GM10248 (cell line): Measurements from ENCODE around the gene CIAO2A.
A peak's percentile ranks its signal among the peaks of the same experiment; 100 is the strongest.

Experiments used
- CTCF ChIA-PET: fragments of 300-600 bp; sonication (Branson Sonifier 250); formaldehyde crosslinking; extraction: SDS; loops from one replicate; lab custom pipeline; 2021; ENCODE audit warnings: antibody characterized with exemption; lab: Yijun Ruan, JAX
- POLR2A ChIA-PET: fragments of 350-650 bp; sonication (Branson Sonifier 250); formaldehyde crosslinking; extraction: SDS; loops from one replicate; lab custom pipeline; 2020; ENCODE audit warnings: antibody characterized with exemption; lab: Yijun Ruan, JAX
- DNase-seq: peaks from one replicate; pipeline ENCODE4 v3.0.0; 2012; ENCODE audit errors: extremely low spot score
- CTCF ChIP-seq: IDR thresholded peaks from 2 replicates; pipeline ENCODE4 v1.5.1; 2012; ENCODE audit warnings: mild to moderate bottlenecking, low read depth; ENCODE audit errors: extremely low read depth, missing control alignments, control extremely low read depth

CIAO2A gene

GRCh38 chr15:64051407-64052259 lies 42.0 kb downstream of the CIAO2A start:
- ChIA-PET POLR2A (no interaction called here), CTCF (interaction anchor here (2.0 to 8.9 kb wide), 2 partner anchors 16 to 106 kb away, joined by 7 to 68 read pairs; no protein-coding TSS in a partner anchor)
- DNase-seq = no peak
- TF ChIP-seq CTCF = no peak

GRCh38 chr15:64051093-64051402 lies 42.6 kb downstream of the CIAO2A start:
- no peak for TF ChIP-seq CTCF
- no peak for DNase-seq
- POLR2A ChIA-PET = no interaction called here
- CTCF ChIA-PET = interaction anchor here (1.8 to 8.9 kb wide), 3 partner anchors 10 to 105 kb away, joined by 4 to 68 read pairs (median 7); no protein-coding TSS in a partner anchor

GRCh38 chr15:64050281-64051092 lies 43.2 kb downstream of the CIAO2A start:
- no peak for DNase-seq
- ChIA-PET CTCF (interaction anchor here (1.3 to 8.9 kb wide), 4 partner anchors 9 to 440 kb away, joined by 4 to 68 read pairs (median 6); no protein-coding TSS in a partner anchor), POLR2A (no interaction called here)
- no peak for TF ChIP-seq CTCF

DNA sequence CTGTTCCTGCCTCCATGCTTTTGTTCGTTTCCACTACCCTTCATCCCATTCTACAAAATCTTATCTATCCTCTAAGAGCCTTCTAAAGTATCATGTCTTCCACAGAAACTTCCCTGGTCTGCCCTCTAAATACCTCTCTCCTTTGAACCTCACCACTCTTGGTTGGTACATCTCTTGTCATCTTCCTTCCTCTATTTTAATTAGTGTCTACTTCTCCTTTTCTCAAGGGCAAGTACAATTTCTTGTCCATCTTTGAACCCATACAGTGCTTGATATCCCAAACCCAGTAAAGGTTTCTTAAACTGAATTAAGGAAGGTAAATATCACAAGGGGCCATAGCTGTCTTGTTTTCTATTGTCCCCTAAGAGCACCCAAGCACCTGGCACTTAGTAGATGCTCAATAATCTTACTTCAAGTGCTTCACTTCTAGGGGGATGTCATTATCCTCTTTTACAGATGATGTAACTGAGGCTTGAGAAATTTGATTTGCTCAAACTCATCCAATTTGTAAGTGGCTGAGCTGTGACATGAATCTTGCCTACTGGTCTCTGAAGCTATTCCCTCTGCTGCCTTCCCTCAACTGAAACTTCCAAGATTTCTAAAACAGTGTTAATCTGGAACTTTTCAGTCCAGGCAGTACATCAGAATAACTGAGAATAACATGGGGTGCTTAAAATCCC lies 44.7 kb downstream of the CIAO2A start:
- POLR2A ChIA-PET = no interaction called here
- TF ChIP-seq CTCF = no peak
- CTCF ChIA-PET = interaction anchor here (1.0 to 8.9 kb wide), 10 partner anchors 15 to 439 kb away, joined by 3 to 68 read pairs (median 6); no protein-coding TSS in a partner anchor
- DNase-seq = no peak

DNA sequence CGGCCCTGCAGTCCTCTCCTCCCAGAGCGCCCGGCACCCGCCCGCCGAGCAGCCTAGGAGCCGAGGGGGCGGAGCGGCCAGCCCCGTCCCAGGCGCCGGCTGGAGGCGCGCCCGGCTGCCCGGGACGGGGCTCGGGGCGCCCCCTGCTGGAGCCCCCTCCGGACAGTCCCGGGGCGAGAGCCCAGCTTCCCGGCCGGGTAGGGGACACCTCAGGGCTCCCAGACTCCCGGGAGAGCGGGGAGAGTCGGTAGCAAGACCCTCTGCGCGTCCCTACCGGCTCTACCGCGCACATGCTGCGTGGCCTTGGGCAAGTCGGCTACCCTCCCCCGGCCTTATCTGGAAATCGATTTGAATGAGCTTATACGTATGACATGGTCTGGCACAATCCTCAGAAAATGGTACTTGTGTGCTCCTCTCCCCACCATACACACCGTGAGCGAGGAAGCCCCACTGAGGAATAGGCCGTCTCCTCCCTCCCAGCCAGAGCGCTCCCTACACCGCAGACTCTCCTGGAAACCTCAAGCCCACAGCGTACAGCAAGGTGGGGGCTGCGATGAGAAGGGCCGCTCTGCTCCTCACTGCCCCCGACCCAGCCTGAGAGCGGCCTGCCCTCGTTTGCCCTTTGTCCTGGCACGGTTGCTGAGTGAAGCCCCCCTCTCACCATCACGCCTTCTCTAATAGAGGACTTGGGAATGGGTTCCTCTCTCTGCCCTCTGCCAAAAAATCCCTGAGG lies 47.1 kb downstream of the CIAO2A start, which contains the start of gene DAPK2:
DAPK2 (minus strand) TSS at position 65 of the 733 bp plus-strand sequence. CDS start 6,224 bp downstream, outside the sequence.
- CTCF ChIA-PET = interaction anchor here (0.6 to 8.9 kb wide), 61 partner anchors 8 to 516 kb away, joined by 3 to 68 read pairs (median 4); partner anchors contain the start of gene CIAO2A

More for the DNA sequence above, 47.1 kb downstream of the CIAO2A start, which contains the start of gene DAPK2:
- peak; percentile 93 for DNase-seq
- peak; percentile 76 for TF ChIP-seq CTCF
- POLR2A ChIA-PET = interaction anchor here (0.5 kb wide), 1 partner anchor 304 kb away, joined by 5 read pairs; no protein-coding TSS in a partner anchor
